Esophagus muscularis mucosa (tissue), 2 donors: ENCODE results near the gene SLC2A6.

Experiments
- POLR2A ChIP-seq: fragments of 450-650 bp; IDR thresholded peaks from one replicate; pipeline ENCODE4 v1.6.1; 2017; ENCODE audit warnings: antibody characterized with exemption, moderate library complexity, mild to moderate bottlenecking, low read depth
- POLR2AphosphoS5 ChIP-seq, 2 donors: sonication (generic); formaldehyde crosslinking; IDR thresholded peaks; one replicate each; pipeline ENCODE4 v1.6.1; 2017; ENCODE audit warnings: antibody characterized with exemption in 2 of 2

GRCh38 chr9:133449760-133450159 lies 29.1 kb downstream of the SLC2A6 start:
- no peak for TF ChIP-seq POLR2AphosphoS5 (IDR thresholded peaks at IDR 0.05)
- no peak for TF ChIP-seq POLR2A
